Prostate gland (tissue), 2 donors: Measurements from ENCODE around the gene UBE2E2.

Experiments used
- POLR2A ChIP-seq: fragments of 450-650 bp; IDR thresholded peaks from one replicate; pipeline ENCODE4 v1.6.1; 2016; ENCODE audit warnings: antibody characterized with exemption, mild to moderate bottlenecking
- POLR2AphosphoS5 ChIP-seq: sonication (generic); formaldehyde crosslinking; IDR thresholded peaks from one replicate; pipeline ENCODE4 v1.6.1; 2017; ENCODE audit warnings: antibody characterized with exemption
- TF ChIP-seq, protein P1 (sequence below), 4 experiments: fragments of 200-600 bp in 2 of 4; fragments of 450-650 bp in 2 of 4; sonication (generic) in 2 of 4; IDR thresholded peaks; 1 replicate in 3 of 4; 2 replicates in 1 of 4; pipeline ENCODE4 v1.5.1; 2016 to 2019; ENCODE audit warnings: antibody characterized with exemption in 4 of 4, mild to moderate bottlenecking in 2 of 4, moderate library complexity in 2 of 4

DNA sequence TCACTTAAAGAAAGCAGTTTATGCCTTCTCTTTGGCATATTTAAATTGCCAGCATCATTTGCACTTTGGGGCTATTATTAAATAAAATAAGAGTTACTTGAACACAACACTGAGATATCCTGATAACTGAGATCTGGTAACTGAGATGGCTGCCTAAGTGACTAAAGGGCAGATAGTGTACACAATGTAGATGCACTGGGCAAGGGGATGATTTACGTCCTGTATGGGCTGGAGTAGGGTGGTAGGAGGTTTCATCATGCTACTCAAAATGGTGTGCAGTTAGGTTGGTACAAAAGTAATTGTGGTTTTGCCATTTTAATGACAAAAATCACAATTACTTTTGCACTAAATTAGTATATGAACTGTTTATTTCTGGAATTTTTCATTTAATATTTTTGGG is 196.1 kb downstream of the UBE2E2 start:
- TF ChIP-seq, protein P1, sequence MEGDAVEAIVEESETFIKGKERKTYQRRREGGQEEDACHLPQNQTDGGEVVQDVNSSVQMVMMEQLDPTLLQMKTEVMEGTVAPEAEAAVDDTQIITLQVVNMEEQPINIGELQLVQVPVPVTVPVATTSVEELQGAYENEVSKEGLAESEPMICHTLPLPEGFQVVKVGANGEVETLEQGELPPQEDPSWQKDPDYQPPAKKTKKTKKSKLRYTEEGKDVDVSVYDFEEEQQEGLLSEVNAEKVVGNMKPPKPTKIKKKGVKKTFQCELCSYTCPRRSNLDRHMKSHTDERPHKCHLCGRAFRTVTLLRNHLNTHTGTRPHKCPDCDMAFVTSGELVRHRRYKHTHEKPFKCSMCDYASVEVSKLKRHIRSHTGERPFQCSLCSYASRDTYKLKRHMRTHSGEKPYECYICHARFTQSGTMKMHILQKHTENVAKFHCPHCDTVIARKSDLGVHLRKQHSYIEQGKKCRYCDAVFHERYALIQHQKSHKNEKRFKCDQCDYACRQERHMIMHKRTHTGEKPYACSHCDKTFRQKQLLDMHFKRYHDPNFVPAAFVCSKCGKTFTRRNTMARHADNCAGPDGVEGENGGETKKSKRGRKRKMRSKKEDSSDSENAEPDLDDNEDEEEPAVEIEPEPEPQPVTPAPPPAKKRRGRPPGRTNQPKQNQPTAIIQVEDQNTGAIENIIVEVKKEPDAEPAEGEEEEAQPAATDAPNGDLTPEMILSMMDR (IDR thresholded peaks at IDR 0.05) = no peak
- no peak for TF ChIP-seq POLR2AphosphoS5
- no peak for TF ChIP-seq POLR2A
